Measurements from ENCODE around the gene SASH3.

GRCh38 chrX:129788527-129788926 is 8.8 kb downstream of the SASH3 start:
- TF ChIP-seq EZH2 (IDR thresholded peaks at IDR 0.05; ENCODE audit: insufficient read depth, poor library complexity, severe bottlenecking) (no peak), EZH2phosphoT487 (IDR thresholded peaks at IDR 0.05; ENCODE audit: insufficient read depth, low read depth) (no peak)

Data from GM23248 (cell line).